ENCODE measurements around the gene PRRC2A. TPM values are rescaled to one million over a fixed set of nuclear protein-coding genes. Genes with fewer than 3 reads are reported as not detected.

PRRC2A gene
- total RNA-seq, 1 donor from 2014 or later: 24.0 TPM

Other genes with a start within 250 kb of the PRRC2A start
- 37.1 and 59.1 TPM in 2 replicates for gene MICA, start 217.1 kb upstream of the PRRC2A start, total RNA-seq
- gene MICB, start 122.6 kb upstream of the PRRC2A start, total RNA-seq: 23.4 and 50.3 TPM in 2 replicates
- gene MCCD1, start 91.8 kb upstream of the PRRC2A start, total RNA-seq: not detected in 2 replicates
- 354 and 456 TPM in 2 replicates for gene DDX39B, start 78.7 kb upstream of the PRRC2A start, total RNA-seq
- 0.97 and 2.0 TPM in 2 replicates for gene ATP6V1G2, start 74.1 kb upstream of the PRRC2A start, total RNA-seq
- 25.3 and 26.9 TPM in 2 replicates for gene NFKBIL1, start 73.1 kb upstream of the PRRC2A start, total RNA-seq
- gene LTA, start 48.4 kb upstream of the PRRC2A start, total RNA-seq: not detected in 2 replicates
- gene TNF, start 45.1 kb upstream of the PRRC2A start, total RNA-seq: under 0.01 TPM in 1 of 2 replicates, not detected in the other
- gene LTB, start 38.3 kb upstream of the PRRC2A start, total RNA-seq: 3.2 and 6.7 TPM in 2 replicates
- gene LST1, start 34.4 kb upstream of the PRRC2A start, total RNA-seq: 0.32 TPM in 1 of 2 replicates, not detected in the other
- not detected in 2 replicates for gene NCR3, start 27.7 kb upstream of the PRRC2A start, total RNA-seq
- gene AIF1, start 5.5 kb upstream of the PRRC2A start, total RNA-seq: not detected in 2 replicates
- gene BAG6, start 31.9 kb downstream of the PRRC2A start, total RNA-seq: 90.4 and 110 TPM in 2 replicates
- gene APOM, start 35.2 kb downstream of the PRRC2A start, total RNA-seq: 0.30 TPM in 1 of 2 replicates, not detected in the other
- gene C6orf47, start 40.1 kb downstream of the PRRC2A start, total RNA-seq: 18.8 and 21.1 TPM in 2 replicates
- 10.2 and 10.7 TPM in 2 replicates for gene GPANK1, start 44.3 kb downstream of the PRRC2A start, total RNA-seq
- gene CSNK2B, start 45.4 kb downstream of the PRRC2A start, total RNA-seq: 84.3 and 95.2 TPM in 2 replicates
- gene LY6G5B, start 49.3 kb downstream of the PRRC2A start, total RNA-seq: 0.97 and 1.7 TPM in 2 replicates
- gene LY6G5C, start 60.4 kb downstream of the PRRC2A start, total RNA-seq: under 0.01 and 2.7 TPM in 2 replicates
- 41.3 and 51.1 TPM in 2 replicates for gene ABHD16A, start 82.6 kb downstream of the PRRC2A start, total RNA-seq
- not detected in 2 replicates for gene LY6G6F, start 86.2 kb downstream of the PRRC2A start, total RNA-seq
- gene LY6G6D, start 94.6 kb downstream of the PRRC2A start, total RNA-seq: not detected in 2 replicates
- gene LY6G6C, start 101.0 kb downstream of the PRRC2A start, total RNA-seq: not detected in 2 replicates
- not detected in 2 replicates for gene MPIG6B, start 102.7 kb downstream of the PRRC2A start, total RNA-seq
- gene DDAH2, start 108.6 kb downstream of the PRRC2A start, total RNA-seq: 68.5 and 79.6 TPM in 2 replicates
- gene CLIC1, start 115.8 kb downstream of the PRRC2A start, total RNA-seq: 865 and 1,138 TPM in 2 replicates
- 7.1 and 7.9 TPM in 2 replicates for gene MSH5, start 119.3 kb downstream of the PRRC2A start, total RNA-seq
- gene SAPCD1, start 141.9 kb downstream of the PRRC2A start, total RNA-seq: 0.65 TPM in 1 of 2 replicates, not detected in the other
- gene VWA7, start 156.6 kb downstream of the PRRC2A start, total RNA-seq: not detected in 2 replicates
- gene VARS1, start 175.0 kb downstream of the PRRC2A start, total RNA-seq: 50.3 and 57.1 TPM in 2 replicates
- gene LSM2, start 186.3 kb downstream of the PRRC2A start, total RNA-seq: 57.2 and 65.0 TPM in 2 replicates
- 0.76 and 0.97 TPM in 2 replicates for gene HSPA1L, start 194.6 kb downstream of the PRRC2A start, total RNA-seq
- gene HSPA1A, start 194.8 kb downstream of the PRRC2A start, total RNA-seq: 43.5 and 61.9 TPM in 2 replicates
- gene HSPA1B, start 207.0 kb downstream of the PRRC2A start, total RNA-seq: 60.1 and 104 TPM in 2 replicates
- gene NEU1, start 242.1 kb downstream of the PRRC2A start, total RNA-seq: 58.1 and 93.8 TPM in 2 replicates

All from epithelial cell of umbilical artery (primary cell).